ENCODE results near the gene RPL7A. TPM values are rescaled to one million over a fixed set of nuclear protein-coding genes. Genes with fewer than 3 reads are reported as not detected.

The RPL7A gene
- total RNA-seq, 2 donors from 2014 or later = 1,478 to 1,480 TPM

DNA sequence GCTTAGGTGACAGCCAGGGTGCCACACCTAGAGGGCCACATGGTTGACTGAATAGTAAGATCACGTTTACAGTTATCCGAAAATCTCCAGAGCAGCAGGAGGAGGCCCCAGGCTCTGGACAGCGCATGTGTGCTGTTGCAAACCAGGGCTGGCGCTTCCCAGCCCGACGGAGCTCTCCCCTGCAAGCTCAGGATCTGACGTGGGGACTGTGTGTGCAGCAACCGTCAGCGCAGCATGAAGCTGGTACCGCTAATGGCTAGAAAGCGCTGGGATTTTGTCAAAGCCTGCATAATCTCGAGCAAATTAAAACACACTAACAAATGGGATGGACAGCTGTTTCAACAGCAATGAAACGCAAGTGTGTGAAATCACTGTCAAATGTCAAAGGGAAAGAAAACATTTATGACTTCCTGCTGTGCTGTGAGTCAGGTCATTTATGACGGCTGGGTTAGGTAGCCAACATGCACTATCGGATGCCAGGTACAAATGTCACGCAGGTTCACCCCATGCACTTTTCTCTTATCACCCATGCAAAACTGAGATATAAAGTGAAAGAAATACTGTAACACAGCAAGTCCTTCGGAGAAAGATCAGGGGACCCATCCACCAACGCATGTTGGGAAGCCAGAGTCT lies 20.3 kb downstream of the RPL7A start:
- H3K27ac ChIP-seq = peak overlapping the region; percentile 22 to 73 (median 50)
- H3K4me1 ChIP-seq = peaks cover 76% of the 10 kb centered on the region
- no peak overlapping the region for H3K4me3 ChIP-seq
- no peaks in the 10 kb centered on the region for H3K9me3 ChIP-seq
- 11 to 23% methylated on average over 10 to 18 of the region's 18 CpGs for WGBS, 2 donors
- no peaks in the 10 kb centered on the region for H3K27me3 ChIP-seq
- intact Hi-C loops (cut with DNase I) = no loop called here
- peaks cover 4 to 13% of the 10 kb centered on the region in 2 donors for H3K36me3 ChIP-seq (replicated peaks in 1 of 2; ENCODE audit: insufficient read depth in 1 of 2, low read depth in 2 of 2)
- ATAC-seq (peak; percentile 57), DNase-seq (peak in 2 of 4 donors; percentile 37 to 71)
- no peak for TF ChIP-seq POLR2A (IDR thresholded peaks at IDR 0.05)
- TF ChIP-seq, protein P1, sequence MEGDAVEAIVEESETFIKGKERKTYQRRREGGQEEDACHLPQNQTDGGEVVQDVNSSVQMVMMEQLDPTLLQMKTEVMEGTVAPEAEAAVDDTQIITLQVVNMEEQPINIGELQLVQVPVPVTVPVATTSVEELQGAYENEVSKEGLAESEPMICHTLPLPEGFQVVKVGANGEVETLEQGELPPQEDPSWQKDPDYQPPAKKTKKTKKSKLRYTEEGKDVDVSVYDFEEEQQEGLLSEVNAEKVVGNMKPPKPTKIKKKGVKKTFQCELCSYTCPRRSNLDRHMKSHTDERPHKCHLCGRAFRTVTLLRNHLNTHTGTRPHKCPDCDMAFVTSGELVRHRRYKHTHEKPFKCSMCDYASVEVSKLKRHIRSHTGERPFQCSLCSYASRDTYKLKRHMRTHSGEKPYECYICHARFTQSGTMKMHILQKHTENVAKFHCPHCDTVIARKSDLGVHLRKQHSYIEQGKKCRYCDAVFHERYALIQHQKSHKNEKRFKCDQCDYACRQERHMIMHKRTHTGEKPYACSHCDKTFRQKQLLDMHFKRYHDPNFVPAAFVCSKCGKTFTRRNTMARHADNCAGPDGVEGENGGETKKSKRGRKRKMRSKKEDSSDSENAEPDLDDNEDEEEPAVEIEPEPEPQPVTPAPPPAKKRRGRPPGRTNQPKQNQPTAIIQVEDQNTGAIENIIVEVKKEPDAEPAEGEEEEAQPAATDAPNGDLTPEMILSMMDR (IDR thresholded peaks at IDR 0.05) = no peak

DNA sequence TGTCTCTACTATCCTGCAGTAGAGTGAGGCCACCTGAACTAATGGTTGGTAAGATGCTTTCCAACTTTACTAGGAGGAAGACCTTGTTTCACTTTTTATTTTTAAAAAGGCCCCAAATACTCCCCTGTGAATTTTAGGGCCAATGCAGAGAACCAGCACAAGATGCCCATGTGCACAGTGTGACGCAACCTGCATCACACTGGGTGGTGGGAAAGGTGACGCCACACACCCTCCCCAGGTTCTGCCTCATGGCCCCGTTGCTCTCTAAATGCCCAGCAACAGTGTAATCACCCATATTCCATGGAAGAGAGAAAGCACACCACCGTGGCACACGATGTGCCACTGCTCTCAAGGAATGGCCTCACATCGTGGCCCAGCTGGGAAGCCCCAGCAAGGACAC lies 21.4 kb downstream of the RPL7A start:
- Histone ChIP-seq H3K27ac (peak overlapping the region in 3 of 4 donors; percentile 28 to 73 (median 66)), H3K4me1 (peaks cover 85% of the 10 kb centered on the region), H3K4me3 (no peak overlapping the region), H3K36me3 (replicated peaks in 1 of 2; ENCODE audit: insufficient read depth in 1 of 2, low read depth in 2 of 2) (peaks cover 4 to 9% of the 10 kb centered on the region in 2 donors), H3K9me3 (no peaks in the 10 kb centered on the region), H3K27me3 (no peaks in the 10 kb centered on the region)
- ATAC-seq (no peak), DNase-seq (peak in 1 of 4 donors; percentile 33)
- TF ChIP-seq, protein P1 (IDR thresholded peaks at IDR 0.05) = no peak
- TF ChIP-seq POLR2A (IDR thresholded peaks at IDR 0.05) = no peak
- WGBS, 2 donors = 40 to 63% methylated on average over 6 of the region's 6 CpGs
- intact Hi-C loops (cut with DNase I) = no loop called here

DNA sequence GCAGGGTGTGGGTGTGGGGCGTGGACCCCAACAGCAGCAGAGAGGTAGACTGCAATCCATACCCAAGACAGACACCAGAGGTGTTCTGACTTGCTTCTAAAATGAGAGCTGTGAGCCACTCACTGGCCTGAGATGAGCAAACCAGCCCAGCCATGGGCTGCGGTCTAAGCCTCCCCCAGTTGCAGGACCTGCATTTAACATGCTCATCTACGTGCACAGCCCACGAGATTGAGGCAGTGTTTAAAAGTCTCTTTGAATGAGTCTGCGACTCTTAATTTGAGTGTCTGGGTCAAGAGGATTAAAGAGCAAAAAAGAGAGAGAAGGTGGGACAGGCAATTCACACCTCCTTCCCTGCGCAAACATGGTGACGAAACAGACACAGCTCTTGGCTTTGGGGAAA lies 21.9 kb downstream of the RPL7A start:
- Histone ChIP-seq H3K4me3 (no peak overlapping the region), H3K36me3 (replicated peaks in 1 of 2; ENCODE audit: insufficient read depth in 1 of 2, low read depth in 2 of 2) (peaks cover 4 to 9% of the 10 kb centered on the region in 2 donors), H3K4me1 (peaks cover 86% of the 10 kb centered on the region), H3K9me3 (no peaks in the 10 kb centered on the region), H3K27ac (peak overlapping the region in 3 of 4 donors; percentile 28 to 73 (median 66)), H3K27me3 (no peaks in the 10 kb centered on the region)
- no peak for TF ChIP-seq POLR2A (IDR thresholded peaks at IDR 0.05)
- no peak for ATAC-seq
- intact Hi-C loops (cut with DNase I) = loop anchor here (5.0 kb wide), 1 partner anchor 52 kb away; the partner anchor contains the start of gene ADAMTS13
- DNase-seq = no peak
- WGBS, 2 donors = 69 to 73% methylated on average over 7 of the region's 7 CpGs

DNA sequence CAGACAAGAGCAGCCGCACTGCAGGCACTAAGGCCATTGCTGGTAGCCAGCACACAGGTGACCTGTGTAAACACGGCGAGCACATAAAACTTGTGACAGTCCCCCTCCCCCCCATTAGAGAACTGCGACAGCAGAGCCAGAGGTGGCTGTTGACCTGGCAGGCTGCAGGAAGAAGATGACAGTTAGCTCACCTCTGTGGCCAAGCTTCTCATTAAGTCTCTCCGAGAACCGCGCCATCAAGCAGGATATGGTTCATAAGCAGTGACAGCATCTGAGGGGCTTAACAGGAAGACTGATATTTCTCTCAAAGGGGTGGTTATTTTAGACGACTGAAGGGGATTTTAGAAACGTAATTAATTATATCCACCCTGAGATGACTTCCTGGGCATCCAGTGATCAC lies 22.7 kb downstream of the RPL7A start:
- Histone ChIP-seq H3K36me3 (replicated peaks in 1 of 2; ENCODE audit: insufficient read depth in 1 of 2, low read depth in 2 of 2) (peaks cover 4 to 5% of the 10 kb centered on the region in 2 donors), H3K4me3 (no peak overlapping the region), H3K4me1 (peaks cover 82% of the 10 kb centered on the region), H3K9me3 (no peaks in the 10 kb centered on the region), H3K27me3 (no peaks in the 10 kb centered on the region), H3K27ac (peak overlapping the region in 2 of 4 donors; percentile 66 to 73)
- TF ChIP-seq, protein P1 (IDR thresholded peaks at IDR 0.05) = no peak
- peak in 1 of 3 donors; percentile 38 for TF ChIP-seq POLR2A (IDR thresholded peaks at IDR 0.05)
- DNase-seq = peak in 3 of 4 donors; percentile 60 to 64 (median 64)
- WGBS, 2 donors = 16 to 27% methylated on average over 5 to 9 of the region's 9 CpGs
- intact Hi-C loops (cut with DNase I) = loop anchor here (5.0 kb wide), 1 partner anchor 52 kb away; the partner anchor contains the start of gene ADAMTS13
- ATAC-seq = no peak

DNA sequence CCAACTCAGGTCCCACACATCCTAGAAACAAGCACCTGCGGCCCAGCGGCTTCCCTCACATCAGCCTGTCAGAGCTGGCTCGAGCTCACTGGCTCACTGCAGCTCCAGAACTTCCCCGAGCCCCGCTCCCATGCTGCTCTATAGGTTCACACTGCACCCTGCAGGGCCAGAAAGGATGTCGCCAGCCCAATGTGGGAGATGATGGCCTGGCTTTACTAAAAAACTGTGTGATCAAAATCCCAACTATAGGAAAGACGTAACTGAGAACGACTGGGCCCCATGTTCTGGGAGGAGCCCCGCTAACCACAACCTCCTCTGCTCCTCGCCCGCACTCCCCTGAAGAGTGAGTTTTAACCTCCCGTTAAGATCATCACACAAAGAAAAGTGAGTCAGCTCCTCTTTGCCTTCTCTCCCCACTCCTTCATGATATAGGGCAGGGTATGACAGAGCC lies 23.3 kb downstream of the RPL7A start:
- H3K27ac ChIP-seq = peak overlapping the region in 2 of 4 donors; percentile 66 to 73
- no peaks in the 10 kb centered on the region for H3K36me3 ChIP-seq (replicated peaks in 1 of 2; ENCODE audit: insufficient read depth in 1 of 2, low read depth in 2 of 2)
- no peak for DNase-seq
- ATAC-seq = no peak
- WGBS, 2 donors = 35 to 41% methylated on average over 12 of the region's 12 CpGs
- TF ChIP-seq, protein P1 (IDR thresholded peaks at IDR 0.05) = no peak
- no peak for TF ChIP-seq POLR2A (IDR thresholded peaks at IDR 0.05)
- intact Hi-C loops (cut with DNase I) = loop anchor here (5.0 kb wide), 1 partner anchor 51 kb away; the partner anchor contains the start of gene ADAMTS13
- H3K4me1 ChIP-seq = peaks cover 80% of the 10 kb centered on the region
- no peaks in the 10 kb centered on the region for H3K27me3 ChIP-seq
- H3K9me3 ChIP-seq = no peaks in the 10 kb centered on the region
- H3K4me3 ChIP-seq = no peak overlapping the region
